CD4-positive, alpha-beta T cell (primary cell): ENCODE measurements around the gene FOXR1. TPM values are rescaled to one million over a fixed set of nuclear protein-coding genes. Genes with fewer than 3 reads are reported as not detected.
A peak's percentile ranks its signal among the peaks of the same experiment; 100 is the strongest.

Source experiments
- ATAC-seq: fragments of 200-7000 bp; cut with Tn5 transposase; one replicate; pipeline ENCODE4 v1.10.0; 2022; ENCODE audit warnings: mild to moderate bottlenecking; ENCODE audit not compliant: poor library complexity
- CTCF ChIA-PET: fragments of 350-600 bp; sonication (Branson Sonifier 250); formaldehyde crosslinking; loops from one replicate; lab custom pipeline; 2021; ENCODE audit warnings: antibody characterized with exemption, inconsistent platforms; lab: Charles Lee
- POLR2A ChIA-PET: fragments of 350-600 bp; sonication (Branson Sonifier 250); formaldehyde crosslinking; loops from one replicate; lab custom pipeline; 2021; ENCODE audit warnings: antibody characterized with exemption, inconsistent platforms; lab: Charles Lee
- DNase-seq, 14 experiments: peaks; one replicate each; pipeline ENCODE4 v3.0.0-alpha.2; 2013 to 2020; ENCODE audit warnings: mixed read lengths in 2 of 14
- H3K27ac ChIP-seq, 2 donors: one replicate each; pipeline versions ENCODE4 v1.5.1 to v1.7.0; 2013; ENCODE audit warnings: low read length in 2 of 2, low read depth in 1 of 2, mild to moderate bottlenecking in 1 of 2
- H3K27me3 ChIP-seq, 2 experiments: 1 replicate in 1 of 2; 2 replicates in 1 of 2; pipeline versions ENCODE4 v1.6.1 to v1.7.0; 2013; ENCODE audit warnings: low read length in 2 of 2, control low read depth in 1 of 2, mild to moderate bottlenecking in 1 of 2, moderate library complexity in 1 of 2; ENCODE audit not compliant: insufficient read depth in 2 of 2, control insufficient read depth in 1 of 2
- H3K36me3 ChIP-seq: one replicate; pipeline ENCODE4 v1.6.1; 2013; ENCODE audit warnings: low read length, control low read depth; ENCODE audit not compliant: insufficient read depth
- H3K4me1 ChIP-seq: one replicate; pipeline ENCODE4 v1.6.1; 2013; ENCODE audit warnings: low read length, control low read depth; ENCODE audit not compliant: insufficient read depth
- H3K4me3 ChIP-seq: one replicate; pipeline ENCODE4 v1.5.1; 2013; ENCODE audit warnings: mild to moderate bottlenecking, low read length, moderate library complexity
- H3K9me3 ChIP-seq, 2 experiments: 1 replicate in 1 of 2; 2 replicates in 1 of 2; pipeline versions ENCODE4 v1.6.1 to v1.7.0; 2013; ENCODE audit warnings: low read length in 2 of 2, mild to moderate bottlenecking in 2 of 2, control low read depth in 1 of 2, moderate library complexity in 1 of 2; ENCODE audit not compliant: control insufficient read depth in 1 of 2, insufficient read depth in 1 of 2
- H3K27ac Mint-ChIP-seq: one replicate; pipeline ENCODE4 v1.8.0; 2020; ENCODE audit warnings: mixed read lengths
- H3K27me3 Mint-ChIP-seq: one replicate; pipeline ENCODE4 v1.8.0; 2021; ENCODE audit warnings: mixed read lengths
- H3K36me3 Mint-ChIP-seq: one replicate; pipeline ENCODE4 v1.8.0; 2021; ENCODE audit warnings: low read depth, mixed read lengths
- H3K4me1 Mint-ChIP-seq: one replicate; pipeline ENCODE4 v1.8.0; 2021; ENCODE audit warnings: low read depth, mixed read lengths
- H3K4me3 Mint-ChIP-seq: one replicate; pipeline ENCODE4 v1.8.0; 2020; ENCODE audit warnings: mild to moderate bottlenecking, mixed read lengths
- H3K9me3 Mint-ChIP-seq: one replicate; pipeline ENCODE4 v1.8.0; 2020; ENCODE audit warnings: mixed read lengths
- intact Hi-C, 2 experiments: fragments of 100-400 bp; cut with DNase I in 1 of 2; cut with micrococcal nuclease in 1 of 2; formaldehyde crosslinking; loops; one replicate each; pipeline versions ENCODE4 v1.15.1 to v1.9.0; 2023 to 2025; cut with DNase I, micrococcal nuclease
- total RNA-seq, 174 experiments: library from RNA in 2 of 174; stranded (reverse) in 2 of 174; gene quantifications; one replicate each; pipeline ENCODE4 v1.2.3 and lab custom pipeline; 2021 to 2026
- TF ChIP-seq, protein P1 (sequence below): fragments of 200-600 bp; IDR thresholded peaks from one replicate; pipeline ENCODE4 v1.8.0; 2022; ENCODE audit warnings: antibody characterized with exemption, mild to moderate bottlenecking

FOXR1 gene
- total RNA-seq, 2 experiments from 2014 or later, result not detected

DNA sequence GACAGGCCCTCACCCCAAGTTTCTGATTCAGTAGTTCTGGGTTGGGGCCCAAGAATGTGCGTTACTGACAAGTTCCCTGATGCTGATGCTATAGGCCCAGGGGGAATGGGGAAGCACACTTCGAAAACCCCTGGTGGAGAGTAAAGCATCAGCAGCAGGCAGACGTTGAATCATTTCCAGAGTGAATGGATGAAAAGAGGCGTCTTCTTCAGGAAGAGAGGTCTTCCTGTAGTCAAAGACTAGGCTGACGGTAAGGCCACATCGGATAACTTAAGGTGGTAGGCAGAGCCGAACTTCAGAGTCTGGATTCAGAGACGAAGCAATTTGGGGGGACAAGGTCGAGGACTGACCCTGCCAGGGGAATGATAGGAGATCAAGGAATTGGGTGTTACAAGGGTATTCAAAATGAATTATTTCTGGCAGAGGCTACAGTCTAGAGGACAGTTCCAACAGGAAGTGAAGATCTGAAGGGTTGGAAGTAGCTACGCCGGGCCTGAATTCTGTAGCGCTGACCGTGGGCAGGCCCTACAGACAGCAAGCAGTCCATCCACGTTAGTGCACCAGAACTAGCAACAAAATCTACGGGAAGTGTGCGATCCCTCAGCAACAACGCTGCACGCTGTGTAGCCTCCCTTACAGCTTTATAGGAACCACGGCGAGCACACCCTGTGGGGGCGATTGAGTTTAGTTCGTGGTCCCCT, 25.5 kb downstream of the FOXR1 start:
- ATAC-seq, result peak; percentile 41
- H3K9me3 Mint-ChIP-seq, result no peaks in the 10 kb centered on the region
- CTCF ChIA-PET, result interaction anchor here (0.6 to 1.8 kb wide), 5 partner anchors 18 to 601 kb away, joined by 3 to 7 read pairs (median 3); partner anchors contain the start of genes RPS25, SLC37A4 and TRAPPC4
- peak overlapping the region; percentile 98 for H3K4me3 Mint-ChIP-seq
- no peaks in the 10 kb centered on the region for H3K27me3 Mint-ChIP-seq
- H3K4me1 Mint-ChIP-seq, result peaks cover 46% of the 10 kb centered on the region
- POLR2A ChIA-PET, result interaction anchor here (0.6 to 5.9 kb wide), 23 partner anchors 11 to 561 kb away, joined by 3 to 74 read pairs (median 4); partner anchors contain the start of genes BCL9L, C2CD2L, DPAGT1 and HMBS
- no peaks in the 10 kb centered on the region for H3K9me3 ChIP-seq
- no peaks in the 10 kb centered on the region for H3K27me3 ChIP-seq
- peak in 10 of 14 experiments; percentile 3 to 77 (median 34) for DNase-seq
- H3K27ac ChIP-seq, result peak overlapping the region; percentile 53 to 78
- peaks cover 31% of the 10 kb centered on the region for H3K4me1 ChIP-seq
- intact Hi-C loops, result loop anchor here (1.0 to 5.0 kb wide), 3 partner anchors 33 to 65 kb away; partner anchors contain the start of gene SLC37A4 (in 2 of the 2)
- peak overlapping the region; percentile 74 for H3K4me3 ChIP-seq
- H3K36me3 ChIP-seq, result peaks cover 20% of the 10 kb centered on the region
- TF ChIP-seq, protein P1, sequence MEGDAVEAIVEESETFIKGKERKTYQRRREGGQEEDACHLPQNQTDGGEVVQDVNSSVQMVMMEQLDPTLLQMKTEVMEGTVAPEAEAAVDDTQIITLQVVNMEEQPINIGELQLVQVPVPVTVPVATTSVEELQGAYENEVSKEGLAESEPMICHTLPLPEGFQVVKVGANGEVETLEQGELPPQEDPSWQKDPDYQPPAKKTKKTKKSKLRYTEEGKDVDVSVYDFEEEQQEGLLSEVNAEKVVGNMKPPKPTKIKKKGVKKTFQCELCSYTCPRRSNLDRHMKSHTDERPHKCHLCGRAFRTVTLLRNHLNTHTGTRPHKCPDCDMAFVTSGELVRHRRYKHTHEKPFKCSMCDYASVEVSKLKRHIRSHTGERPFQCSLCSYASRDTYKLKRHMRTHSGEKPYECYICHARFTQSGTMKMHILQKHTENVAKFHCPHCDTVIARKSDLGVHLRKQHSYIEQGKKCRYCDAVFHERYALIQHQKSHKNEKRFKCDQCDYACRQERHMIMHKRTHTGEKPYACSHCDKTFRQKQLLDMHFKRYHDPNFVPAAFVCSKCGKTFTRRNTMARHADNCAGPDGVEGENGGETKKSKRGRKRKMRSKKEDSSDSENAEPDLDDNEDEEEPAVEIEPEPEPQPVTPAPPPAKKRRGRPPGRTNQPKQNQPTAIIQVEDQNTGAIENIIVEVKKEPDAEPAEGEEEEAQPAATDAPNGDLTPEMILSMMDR, result no peak
- H3K36me3 Mint-ChIP-seq, result peaks cover 47% of the 10 kb centered on the region
- H3K27ac Mint-ChIP-seq, result peak overlapping the region; percentile 90

- Mint-ChIP-seq H3K9me3 (no peaks in the 10 kb centered on the region), H3K27ac (peak within 1 kb of the TSS; percentile 90), H3K27me3 (no peaks in the 10 kb centered on the region), H3K4me3 (peak within 1 kb of the TSS; percentile 98), H3K4me1 (peaks cover 46% of the 10 kb centered on the region), H3K36me3 (peaks cover 54% of the 10 kb centered on the region)
- Histone ChIP-seq H3K36me3 (peaks cover 25% of the 10 kb centered on the region), H3K4me1 (peaks cover 31% of the 10 kb centered on the region), H3K27me3 (no peaks in the 10 kb centered on the region), H3K9me3 (no peaks in the 10 kb centered on the region), H3K27ac (peak within 1 kb of the TSS; percentile 74 to 78), H3K4me3 (peak within 1 kb of the TSS; percentile 74)
- intact Hi-C loops, result loop anchor here (1.0 to 5.0 kb wide), 4 partner anchors 20 to 66 kb away; partner anchors contain the start of genes RPS25 (in 2 of the 2), SLC37A4 (in 2 of the 2) and TRAPPC4 (in 2 of the 2)
- POLR2A ChIA-PET, result interaction anchor here (0.6 to 5.9 kb wide), 24 partner anchors 12 to 562 kb away, joined by 3 to 74 read pairs (median 4); partner anchors contain the start of genes BCL9L, C2CD2L, DPAGT1 and HMBS
- ATAC-seq, result peak; percentile 91
- TF ChIP-seq, protein P1, result no peak
- CTCF ChIA-PET, result interaction anchor here (0.9 to 1.8 kb wide), 5 partner anchors 18 to 338 kb away, joined by 3 to 7 read pairs (median 3); partner anchors contain the start of genes RPS25, SLC37A4 and TRAPPC4
- DNase-seq, result peak; percentile 90 to 98 (median 96)
These were observed 26.2 kb downstream of the FOXR1 start, which contains the start of gene CENATAC for GRCh38 chr11:118997627-118998387. Gene CENATAC, plus strand, starts transcription at chr11:118998138. Its CDS starts 60 bp downstream, at chr11:118998198.

DNA sequence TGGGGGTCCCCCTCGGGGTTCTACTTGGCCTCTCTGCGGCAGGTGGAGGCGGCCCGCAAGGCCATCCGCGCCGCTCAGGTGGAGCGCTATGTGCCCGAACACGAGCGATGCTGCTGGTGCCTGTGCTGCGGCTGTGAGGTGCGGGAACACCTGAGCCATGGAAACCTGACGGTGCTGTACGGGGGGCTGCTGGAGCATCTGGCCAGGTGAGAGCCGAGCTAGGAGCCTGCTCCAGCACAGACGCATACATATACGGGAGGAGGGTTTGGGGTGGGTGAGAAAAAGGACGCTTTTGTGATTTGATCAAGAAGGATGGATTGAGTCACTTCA, 26.8 kb downstream of the FOXR1 start:
- Histone ChIP-seq H3K9me3 (no peaks in the 10 kb centered on the region), H3K27ac (peak overlapping the region; percentile 74 to 78), H3K36me3 (peaks cover 31% of the 10 kb centered on the region), H3K4me3 (peak overlapping the region; percentile 74), H3K4me1 (peaks cover 31% of the 10 kb centered on the region), H3K27me3 (no peaks in the 10 kb centered on the region)
- ChIA-PET CTCF (interaction anchor here (0.9 to 1.3 kb wide), 4 partner anchors 17 to 338 kb away, joined by 3 to 4 read pairs (median 3); partner anchors contain the start of gene SLC37A4), POLR2A (interaction anchor here (0.5 to 5.9 kb wide), 16 partner anchors 12 to 543 kb away, joined by 3 to 74 read pairs (median 4); partner anchors contain the start of genes BCL9L, RPS25, SLC37A4 and TRAPPC4)
- H3K36me3 Mint-ChIP-seq, result peaks cover 59% of the 10 kb centered on the region
- ATAC-seq (peak; percentile 16), DNase-seq (peak in 2 of 14 experiments; percentile 7 to 11)
- peak overlapping the region; percentile 98 for H3K4me3 Mint-ChIP-seq
- H3K9me3 Mint-ChIP-seq, result no peaks in the 10 kb centered on the region
- intact Hi-C loops, result loop anchor here (1.0 to 5.0 kb wide), 3 partner anchors 20 to 66 kb away; partner anchors contain the start of genes RPS25 (in 2 of the 2), TRAPPC4 (in 2 of the 2) and SLC37A4 (in 1 of the 2)
- H3K27ac Mint-ChIP-seq, result peak overlapping the region; percentile 90
- no peaks in the 10 kb centered on the region for H3K27me3 Mint-ChIP-seq
- TF ChIP-seq, protein P1, result no peak
- peaks cover 46% of the 10 kb centered on the region for H3K4me1 Mint-ChIP-seq
